ENCODE measurements around the gene ABCA4.

Gene ABCA4

GRCh38 chr1:94121411-94121821 lies 468 bp upstream of the ABCA4 start:
- DNase-seq = no peak

- no peak for DNase-seq
Observed at GRCh38 chr1:94120570-94120901, 412 bp downstream of the ABCA4 start.

GRCh38 chr1:94119796-94120569 lies 965 bp downstream of the ABCA4 start:
- no peak for DNase-seq

DNA sequence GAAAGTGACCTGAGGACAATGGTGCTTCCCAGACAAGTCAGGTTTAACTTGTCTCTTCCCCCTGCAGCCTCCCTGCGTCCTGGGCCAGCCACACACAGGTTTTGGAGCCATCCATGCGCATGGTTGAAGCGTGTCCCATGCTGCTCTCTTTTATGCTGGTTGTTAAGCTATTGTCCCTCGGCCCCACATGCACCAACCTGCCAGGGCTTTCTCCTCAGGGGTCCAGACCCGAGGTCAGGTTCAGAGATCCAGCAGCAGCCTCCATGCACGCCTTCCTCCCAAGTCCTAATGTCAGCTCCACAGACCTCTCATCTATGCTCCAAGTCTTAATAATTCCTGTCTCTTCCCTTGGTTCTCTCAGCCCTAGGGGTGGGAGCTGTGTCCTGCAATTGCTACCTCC lies 1.6 kb downstream of the ABCA4 start:
- no peak for DNase-seq

GRCh38 chr1:94118471-94118870 lies 2.5 kb downstream of the ABCA4 start:
- no peak for DNase-seq

- DNase-seq = no peak
Observed at GRCh38 chr1:94118013-94118412, 2.9 kb downstream of the ABCA4 start.

DNA sequence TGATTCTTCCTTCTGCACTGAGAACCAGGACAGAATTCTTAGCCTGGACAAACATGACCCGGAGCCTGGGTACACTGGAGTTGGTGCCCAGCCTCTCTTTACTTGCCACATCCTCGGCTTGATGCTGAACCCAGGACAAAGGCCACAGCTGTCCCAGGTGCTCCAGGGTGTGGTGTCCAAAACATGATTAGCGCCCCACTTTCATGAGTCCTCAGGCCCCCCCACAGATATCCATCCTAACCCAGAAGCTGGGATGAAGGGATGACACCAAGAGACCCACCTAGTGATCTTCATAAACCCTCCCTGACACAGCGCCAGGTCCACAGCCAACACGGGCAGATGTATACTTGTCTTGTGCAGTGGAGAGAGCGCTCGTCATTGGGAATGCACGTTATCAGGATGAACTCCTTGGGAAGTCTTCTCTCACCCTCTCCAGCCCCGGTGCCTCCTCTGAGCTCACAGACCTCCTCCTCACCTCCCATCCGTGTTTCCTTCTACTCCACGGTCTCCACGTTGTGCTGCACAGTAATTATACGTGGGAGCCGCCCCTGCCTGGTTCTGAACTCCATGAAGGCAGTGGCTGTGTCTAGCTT lies 3.6 kb downstream of the ABCA4 start:
- DNase-seq = no peak

- no peak for DNase-seq
Observed at GRCh38 chr1:94115900-94116436, 5.0 kb downstream of the ABCA4 start.

- DNase-seq = no peak
Observed at GRCh38 chr1:94115254-94115899, 5.6 kb downstream of the ABCA4 start.

DNA sequence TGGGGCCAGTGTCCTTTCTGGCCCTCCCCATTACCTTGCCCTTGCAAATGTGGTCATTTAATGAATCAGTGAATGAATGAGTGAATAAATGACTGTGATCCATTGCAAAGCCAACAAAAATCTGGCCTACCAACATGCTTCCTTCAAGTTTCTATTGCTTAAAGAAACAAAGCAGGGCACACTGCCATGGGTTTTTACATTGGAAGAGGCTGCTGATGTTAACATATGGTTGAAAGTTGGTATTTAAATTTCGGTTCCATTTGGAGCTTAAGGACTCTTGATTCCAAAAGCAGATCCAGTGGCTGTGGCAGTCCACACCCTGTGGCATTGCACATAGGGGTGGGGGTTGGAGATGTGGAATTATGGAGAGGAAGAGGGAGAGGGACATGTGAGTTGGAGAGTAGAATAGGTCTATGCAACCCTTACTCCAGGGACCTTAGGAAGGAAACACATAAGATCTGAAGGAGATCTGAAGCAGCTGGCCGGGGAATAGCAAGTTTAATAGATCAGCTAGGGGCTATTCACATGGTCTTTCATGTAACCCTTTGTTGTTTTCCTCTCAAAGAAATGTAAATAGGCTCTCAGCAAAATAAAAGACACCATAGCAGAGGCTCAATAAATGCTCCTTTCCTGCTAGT lies 7.2 kb downstream of the ABCA4 start:
- no peak for DNase-seq

GRCh38 chr1:94111879-94112278 lies 9.1 kb downstream of the ABCA4 start:
- DNase-seq = no peak

- no peak for DNase-seq
Observed at GRCh38 chr1:94110946-94111740, 9.8 kb downstream of the ABCA4 start.

DNA sequence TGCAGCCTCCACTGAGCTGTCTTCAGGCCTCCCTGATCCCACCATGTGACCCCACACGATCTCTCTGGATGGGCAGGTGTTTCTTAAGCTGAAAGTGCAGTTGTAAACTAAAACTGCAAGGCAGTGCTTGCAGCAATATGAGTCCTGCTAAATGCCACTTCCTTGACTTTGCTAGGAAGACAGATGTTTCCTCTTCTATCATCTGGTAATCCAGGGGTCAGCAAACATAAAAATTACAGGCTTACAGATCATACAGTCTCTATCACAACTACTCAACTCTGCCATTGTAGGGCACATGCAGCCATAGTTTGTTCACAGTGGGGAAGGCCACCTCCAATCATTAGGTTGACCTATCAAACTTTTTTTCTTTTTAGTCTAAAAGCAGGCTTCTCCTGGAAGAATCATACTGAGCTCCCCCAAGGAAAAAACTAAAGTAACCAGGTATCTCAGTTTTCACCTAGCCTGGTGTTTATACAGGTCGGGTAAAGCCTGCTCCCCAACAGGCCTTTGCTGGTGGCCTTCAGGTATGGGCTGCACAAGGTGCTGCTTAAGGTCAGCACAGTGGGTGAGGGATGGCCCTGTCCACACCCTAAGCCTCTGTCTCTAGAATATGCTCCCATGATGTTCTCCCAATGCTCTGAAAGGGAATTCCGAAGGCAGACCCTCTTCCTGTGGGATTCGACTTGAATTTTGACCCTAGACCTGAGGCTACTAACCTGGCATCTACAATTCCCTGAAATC lies 10.8 kb downstream of the ABCA4 start:
- DNase-seq = peak; percentile 2

GRCh38 chr1:94109478-94109877 lies 11.5 kb downstream of the ABCA4 start:
- DNase-seq = no peak

GRCh38 chr1:94107141-94107540 lies 13.8 kb downstream of the ABCA4 start:
- no peak for DNase-seq

DNA sequence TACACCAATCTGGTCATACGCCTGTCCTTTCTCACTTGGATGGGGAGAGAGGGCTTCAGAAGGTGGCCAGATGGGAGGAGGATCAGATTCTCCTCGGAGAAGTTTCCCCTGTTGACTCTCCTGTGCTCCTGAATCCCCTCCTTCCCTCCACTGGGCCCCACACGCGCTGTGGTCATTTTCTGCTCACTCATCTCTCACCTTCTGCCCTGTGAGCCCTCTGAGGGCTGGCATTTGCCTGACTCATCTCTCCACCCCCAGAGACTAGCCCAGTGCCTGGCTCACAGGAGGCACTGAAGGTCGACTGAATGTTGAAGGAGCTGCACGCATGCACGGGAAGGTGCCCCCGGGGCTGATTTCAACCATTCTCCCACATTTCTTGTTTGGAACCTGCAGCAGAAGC lies 14.2 kb downstream of the ABCA4 start:
- no peak for DNase-seq

DNA sequence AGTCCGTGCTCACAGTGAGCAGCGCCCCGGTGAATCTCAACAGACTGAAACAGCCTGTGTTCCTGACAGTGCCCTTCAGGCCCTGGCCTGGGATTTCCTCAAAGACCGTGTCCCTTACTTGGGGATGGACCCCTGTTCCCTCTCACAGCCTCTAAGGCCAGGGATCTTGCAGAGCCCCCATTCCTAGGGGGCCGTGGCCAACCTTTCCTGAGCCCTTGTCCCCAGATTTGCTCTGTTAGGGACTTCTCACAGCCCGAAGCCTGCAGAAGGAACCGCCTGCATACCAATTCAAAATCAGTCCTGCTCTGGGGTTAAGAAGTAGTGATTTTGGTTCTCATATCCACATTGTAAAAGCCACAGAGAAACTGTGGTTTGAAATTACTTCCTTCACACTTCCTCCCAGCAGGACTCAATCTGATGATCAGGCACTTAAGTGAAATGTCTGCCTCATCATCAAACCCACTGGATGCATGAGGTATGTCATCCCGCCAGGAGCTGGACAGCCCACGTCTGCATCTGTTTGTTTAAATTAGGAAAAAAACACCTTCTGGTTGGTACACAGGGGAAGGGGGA lies 14.9 kb downstream of the ABCA4 start:
- DNase-seq = no peak

GRCh38 chr1:94105581-94105952 lies 15.4 kb downstream of the ABCA4 start:
- DNase-seq = no peak

DNA sequence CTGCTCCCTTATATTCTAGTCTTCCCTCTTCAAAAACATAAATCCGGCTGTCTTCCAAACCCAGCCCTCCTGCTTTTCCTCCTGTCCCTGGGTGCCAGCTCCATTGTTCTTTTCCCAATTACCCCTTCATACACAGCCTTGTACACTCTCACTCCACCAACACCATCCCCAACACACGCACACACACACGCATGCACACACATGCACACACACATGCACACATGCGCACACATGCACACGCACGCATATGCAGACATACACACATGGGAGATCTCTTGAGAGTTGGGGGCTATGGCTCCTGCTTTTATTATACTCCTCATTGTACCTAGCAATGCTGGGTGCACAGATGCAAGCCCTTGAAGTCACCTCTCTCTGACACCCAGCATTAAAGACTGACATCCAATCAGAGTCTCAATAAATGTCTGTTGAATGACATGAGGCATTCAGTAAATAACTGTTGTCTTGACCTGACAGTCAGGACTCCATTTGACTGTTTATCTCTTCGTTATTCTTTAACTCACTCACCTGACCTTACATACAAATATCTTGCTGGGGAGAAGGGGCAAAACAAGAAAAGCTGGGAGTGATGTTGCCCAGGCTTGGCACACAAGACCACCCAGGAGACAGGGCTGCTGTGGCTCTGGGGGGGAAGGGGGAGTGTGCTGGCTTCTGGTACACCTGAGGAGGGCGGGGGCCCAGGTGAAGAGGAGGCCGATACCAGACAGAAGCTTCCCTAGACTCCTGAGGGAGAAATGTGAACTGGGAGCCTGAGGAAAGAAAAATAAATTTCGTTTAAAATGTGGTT lies 16.0 kb downstream of the ABCA4 start:
- DNase-seq = no peak

DNA sequence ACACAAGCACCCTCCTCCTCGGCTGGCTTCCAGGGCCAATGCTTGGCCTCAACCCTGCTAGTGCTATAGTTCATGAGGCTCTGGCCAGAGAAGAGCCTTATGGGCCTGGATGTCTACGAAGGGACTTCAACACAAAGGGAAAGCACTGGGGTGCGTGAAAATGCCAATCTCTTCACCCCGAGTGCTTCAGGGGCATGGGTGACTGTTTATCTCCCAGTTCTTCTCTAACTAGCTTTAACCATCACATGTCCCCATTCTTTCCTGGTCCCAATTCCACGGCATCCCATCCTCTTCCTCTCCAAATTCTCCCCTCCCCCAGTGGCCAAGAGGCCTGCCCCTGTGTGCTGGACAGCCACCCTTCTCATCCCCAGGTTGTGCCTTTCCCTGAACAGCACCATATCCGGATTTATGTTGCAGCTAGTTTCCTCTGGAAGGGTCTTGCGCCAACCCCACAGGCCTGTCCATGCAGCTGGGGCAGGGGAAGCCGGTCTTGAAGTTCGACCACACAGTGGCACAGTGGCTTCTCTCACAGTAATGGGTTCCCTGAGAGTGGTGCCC lies 16.7 kb downstream of the ABCA4 start:
- no peak for DNase-seq

- no peak for DNase-seq
Observed at GRCh38 chr1:94103608-94104007, 17.3 kb downstream of the ABCA4 start.

All from NCI-H69 (cell line).